CD4-positive, alpha-beta T cell treated with Interferon alpha-2 for 1 hour (primary cell): Measurements from ENCODE around the gene GDPD5.

Experiments
- DNase-seq, 2 donors: peaks; one replicate each; pipeline ENCODE4 v3.0.0-alpha.2; 2020 to 2022

Gene GDPD5

DNA sequence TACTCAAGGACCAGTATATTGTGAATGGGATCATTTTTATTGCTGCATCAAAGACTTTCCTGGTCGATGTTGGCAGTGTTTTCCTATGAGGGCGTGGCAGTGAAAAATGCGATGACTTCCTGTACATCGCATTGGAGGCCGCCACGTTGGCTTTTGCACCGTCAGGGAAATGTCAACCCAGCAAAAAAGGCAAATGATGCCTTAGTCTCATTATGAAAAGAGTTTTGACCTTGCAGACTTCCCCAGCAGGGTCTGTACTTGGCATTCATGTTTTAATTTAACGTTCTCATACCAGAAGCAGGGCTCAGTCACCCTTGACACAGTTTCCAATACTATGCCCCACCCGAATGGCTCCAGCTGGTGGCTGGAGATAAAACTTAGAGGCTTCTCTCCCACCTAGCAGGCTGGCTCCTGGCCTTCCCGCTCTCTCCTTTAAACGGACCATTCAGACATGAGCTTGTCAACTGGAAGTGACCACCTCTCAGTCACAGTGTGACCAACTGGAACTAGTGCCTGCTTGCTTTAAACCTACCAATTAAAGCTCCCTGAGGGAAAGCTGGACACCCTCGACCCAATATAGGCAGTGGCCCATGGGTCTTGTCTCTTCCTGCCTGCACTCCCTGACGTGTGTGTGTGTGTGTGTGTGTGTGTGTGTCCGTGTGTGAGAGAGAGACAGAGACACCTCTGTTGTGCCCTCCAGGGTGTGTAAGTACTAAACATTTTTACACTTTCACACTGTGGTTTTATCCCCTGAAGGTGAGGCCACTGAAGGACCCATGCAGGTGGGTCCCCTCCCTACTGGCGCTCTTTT is 8.7 kb upstream of the GDPD5 start:
- DNase-seq, result no peak

GRCh38 chr11:75533896-75534258 is 8.1 kb upstream of the GDPD5 start:
- DNase-seq, result no peak

DNA sequence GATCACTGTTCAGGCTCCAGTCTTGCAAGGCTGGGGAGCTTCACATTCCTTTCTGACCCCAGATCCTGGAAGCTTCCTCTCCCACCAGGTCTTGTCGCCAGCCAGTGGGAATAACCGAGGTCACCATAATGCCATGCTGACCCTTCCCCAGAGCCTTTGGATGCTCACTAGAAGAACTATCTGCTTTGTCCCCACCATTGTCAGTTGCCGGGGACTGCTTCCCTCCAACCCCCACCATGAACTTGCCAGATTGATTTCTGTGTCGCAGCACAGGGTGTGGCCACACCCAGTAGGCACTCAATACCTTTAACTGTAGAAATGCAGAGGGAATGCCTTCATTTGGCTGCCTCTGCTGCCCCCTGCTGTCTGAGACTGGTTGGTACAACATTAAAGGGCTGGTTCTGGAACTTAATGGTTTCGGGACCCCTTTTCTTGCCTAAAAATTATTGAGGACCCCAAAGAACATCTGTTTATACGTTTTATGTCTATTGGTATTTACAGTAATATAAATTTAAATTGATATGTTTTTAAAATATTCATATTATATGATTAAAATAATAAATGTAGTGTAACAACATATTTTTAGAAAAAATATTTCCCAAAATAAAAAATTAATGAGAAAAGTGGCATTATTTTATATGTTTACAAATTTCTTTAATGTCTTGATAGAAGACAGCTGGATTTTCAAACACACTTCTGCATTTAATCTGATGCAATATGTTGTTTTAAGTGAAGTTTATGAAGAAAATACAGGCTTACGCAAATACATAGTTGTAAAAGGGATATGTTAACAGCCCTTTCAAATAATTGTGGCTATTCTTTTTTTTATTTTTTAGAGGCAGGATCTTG is 6.7 kb upstream of the GDPD5 start:
- peak; percentile 78 to 87 for DNase-seq

DNA sequence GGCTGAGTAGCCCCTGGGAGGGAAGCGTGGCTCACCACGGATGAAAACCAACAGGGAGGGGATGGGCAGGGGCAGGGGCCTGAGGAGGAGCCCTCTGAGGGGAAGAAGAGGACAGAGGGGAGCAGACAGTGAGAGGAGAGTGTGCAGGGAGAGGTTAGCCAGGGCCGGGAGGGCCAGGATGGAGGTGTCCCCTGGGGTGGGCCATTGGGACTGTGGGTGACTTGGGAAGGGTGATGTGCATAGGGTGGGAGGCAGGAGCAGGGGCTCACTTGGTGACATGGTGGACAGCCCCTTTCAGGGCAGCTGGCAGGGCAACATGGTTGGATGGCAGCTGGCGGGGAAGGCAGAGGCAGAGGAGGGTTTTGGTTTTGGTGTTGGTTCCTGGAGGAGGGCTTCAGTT is 5.6 kb upstream of the GDPD5 start:
- no peak for DNase-seq

GRCh38 chr11:75530577-75530976 is 4.8 kb upstream of the GDPD5 start:
- no peak for DNase-seq

DNA sequence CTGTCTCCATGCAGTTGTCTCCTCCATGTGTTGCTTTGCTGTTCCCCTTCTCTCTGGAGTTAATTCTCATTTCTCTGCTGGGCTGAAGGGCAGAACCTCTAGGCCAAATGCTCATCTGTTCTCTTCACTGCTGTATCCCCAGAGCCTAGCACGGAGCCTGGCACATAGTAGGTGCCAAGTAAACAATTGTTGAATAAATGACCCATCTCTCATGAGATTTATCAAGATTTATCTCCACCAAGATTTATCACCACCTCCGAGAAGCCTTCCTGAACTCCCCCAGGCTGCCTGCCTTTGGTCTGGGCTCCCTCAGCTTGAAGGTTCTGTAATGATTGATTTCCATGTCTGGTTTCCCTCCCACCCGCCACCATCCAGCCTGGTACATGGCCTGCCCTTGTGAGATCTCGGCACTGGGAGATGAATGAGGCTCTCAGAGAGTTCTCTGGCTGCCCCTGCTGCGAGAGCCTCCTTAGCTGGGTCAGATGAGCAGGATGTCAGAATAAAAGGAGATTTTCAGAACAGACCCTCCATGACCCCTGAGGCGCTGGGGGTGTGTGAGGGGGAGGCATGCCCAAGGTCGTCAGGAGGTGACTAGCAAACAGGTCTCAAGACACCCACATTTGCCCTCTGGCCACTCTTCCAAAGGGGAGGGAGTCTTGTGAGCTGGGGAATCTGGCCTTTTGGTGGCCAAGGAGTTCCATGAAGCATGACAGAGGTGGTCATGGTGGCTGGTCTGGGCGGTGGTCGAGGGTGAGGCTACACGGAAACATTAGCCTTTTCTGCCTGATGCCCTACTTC is 2.4 kb upstream of the GDPD5 start:
- no peak for DNase-seq

- DNase-seq, result no peak
These were observed 1.4 kb upstream of the GDPD5 start for GRCh38 chr11:75527130-75527529.

DNA sequence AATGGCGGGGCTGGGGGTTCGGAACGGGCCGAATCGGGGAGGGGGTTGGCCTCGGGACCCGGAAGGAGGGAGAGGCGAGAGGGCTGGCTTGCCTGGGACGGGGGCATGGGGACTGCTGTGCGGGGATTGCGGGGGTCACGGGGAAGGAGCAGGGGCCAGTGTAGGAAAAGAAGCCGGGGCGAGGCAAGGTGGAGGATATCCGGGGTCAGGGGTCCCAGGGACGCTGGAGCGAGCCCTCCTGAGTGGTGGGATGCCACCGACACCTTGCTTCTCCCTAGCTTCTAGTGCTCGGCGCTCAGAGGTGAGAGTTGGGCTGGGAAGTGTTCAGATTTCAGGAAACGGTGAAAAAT is 426 bp upstream of the GDPD5 start:
- DNase-seq, result no peak

DNA sequence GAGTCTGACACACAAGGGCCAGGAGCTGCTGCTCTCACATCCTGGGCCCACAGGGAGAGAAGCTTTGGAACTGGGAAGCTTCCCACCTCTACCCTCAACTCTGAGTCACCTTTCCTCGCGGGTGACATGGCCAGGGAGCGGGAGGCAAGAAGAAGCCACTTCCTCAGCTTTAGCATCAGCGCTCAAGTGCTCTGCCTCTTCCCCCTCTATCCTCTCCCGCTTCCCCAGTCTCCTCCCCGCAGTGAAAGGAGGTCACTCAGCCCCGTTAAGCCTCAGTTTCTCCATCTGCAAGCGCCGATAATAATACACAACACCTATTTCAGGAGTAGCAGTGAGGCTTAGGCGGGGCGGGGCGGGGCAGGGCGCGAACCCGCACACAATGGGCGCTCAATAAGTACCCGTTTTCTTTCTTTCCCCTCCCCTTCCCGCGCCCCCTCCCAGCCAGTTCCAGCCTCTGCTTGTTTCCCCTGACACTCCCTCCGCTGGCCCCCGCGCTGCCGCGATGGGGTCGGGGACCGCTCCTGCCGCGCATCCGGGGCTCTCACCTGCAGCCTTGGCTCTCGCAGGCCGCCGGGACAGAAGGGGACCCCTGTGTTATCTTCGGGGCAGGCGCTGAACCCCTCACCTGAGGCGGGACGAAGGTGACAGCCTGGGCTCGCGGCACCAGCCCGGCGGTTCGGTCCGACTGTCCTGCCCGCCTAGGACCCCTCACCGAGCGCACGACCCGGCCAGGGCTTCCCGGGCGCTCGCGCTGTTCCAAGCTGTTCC is 892 bp downstream of the GDPD5 start:
- DNase-seq, result peak in 1 of 2 donors; percentile 49

- DNase-seq, result peak in 1 of 2 donors; percentile 23
These were observed 1.7 kb downstream of the GDPD5 start for GRCh38 chr11:75523811-75524664.

DNA sequence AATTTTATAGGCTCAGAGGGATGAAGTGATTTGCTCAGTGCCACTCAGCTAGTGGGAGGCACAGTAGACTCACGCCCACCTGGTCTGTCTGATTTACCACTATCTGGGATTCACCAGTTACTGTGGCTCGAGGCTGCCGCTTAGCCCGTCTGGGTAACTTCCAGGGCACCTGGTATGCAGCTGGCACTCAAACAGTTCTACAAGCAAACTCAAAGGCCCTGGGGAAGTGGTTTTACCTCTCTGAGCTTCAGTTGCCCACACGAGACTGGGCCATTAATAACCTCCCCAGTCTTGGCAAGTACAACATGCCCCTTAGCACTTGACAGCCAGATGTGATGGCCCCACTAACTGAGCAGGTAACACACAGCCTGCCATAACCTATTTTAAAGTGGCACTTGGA is 2.6 kb downstream of the GDPD5 start:
- no peak for DNase-seq

DNA sequence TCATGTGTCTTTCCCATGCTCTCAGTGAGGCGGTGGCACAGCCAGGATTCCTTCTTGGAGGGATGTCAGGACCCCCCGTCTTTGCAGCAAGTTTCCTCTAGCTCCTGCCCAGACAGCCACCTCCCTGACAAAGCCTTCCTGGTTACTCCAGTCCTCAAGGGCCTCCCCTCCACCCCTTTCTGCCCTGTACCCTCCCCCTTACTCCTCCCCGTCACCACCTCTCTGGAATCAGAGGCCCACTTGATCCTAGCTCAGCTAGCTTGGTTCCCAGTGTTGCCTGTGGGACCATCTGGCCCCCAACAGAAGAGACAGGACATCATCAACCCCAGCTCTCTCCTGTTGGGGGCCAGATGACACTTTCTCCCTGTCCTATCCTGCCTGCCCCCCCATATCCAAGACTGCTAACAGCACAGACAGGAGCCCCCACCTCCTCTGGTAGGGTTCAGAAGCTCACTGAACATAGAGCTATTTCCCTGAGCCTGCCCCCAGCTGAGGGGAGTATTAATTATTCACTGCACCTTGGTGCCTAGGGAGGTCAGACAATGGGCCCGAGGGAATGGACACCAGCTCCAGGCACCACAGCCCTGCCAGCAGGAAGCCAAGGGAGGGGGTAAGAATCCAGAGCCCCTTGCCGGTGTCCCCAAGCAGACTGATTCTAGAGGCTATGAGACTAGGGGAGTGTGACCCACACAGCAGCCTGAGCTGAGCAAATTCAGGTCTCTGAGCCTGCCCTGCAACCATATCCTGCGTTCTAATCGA is 3.3 kb downstream of the GDPD5 start:
- no peak for DNase-seq

- no peak for DNase-seq
These were observed 5.1 kb downstream of the GDPD5 start for GRCh38 chr11:75520688-75521087.

DNA sequence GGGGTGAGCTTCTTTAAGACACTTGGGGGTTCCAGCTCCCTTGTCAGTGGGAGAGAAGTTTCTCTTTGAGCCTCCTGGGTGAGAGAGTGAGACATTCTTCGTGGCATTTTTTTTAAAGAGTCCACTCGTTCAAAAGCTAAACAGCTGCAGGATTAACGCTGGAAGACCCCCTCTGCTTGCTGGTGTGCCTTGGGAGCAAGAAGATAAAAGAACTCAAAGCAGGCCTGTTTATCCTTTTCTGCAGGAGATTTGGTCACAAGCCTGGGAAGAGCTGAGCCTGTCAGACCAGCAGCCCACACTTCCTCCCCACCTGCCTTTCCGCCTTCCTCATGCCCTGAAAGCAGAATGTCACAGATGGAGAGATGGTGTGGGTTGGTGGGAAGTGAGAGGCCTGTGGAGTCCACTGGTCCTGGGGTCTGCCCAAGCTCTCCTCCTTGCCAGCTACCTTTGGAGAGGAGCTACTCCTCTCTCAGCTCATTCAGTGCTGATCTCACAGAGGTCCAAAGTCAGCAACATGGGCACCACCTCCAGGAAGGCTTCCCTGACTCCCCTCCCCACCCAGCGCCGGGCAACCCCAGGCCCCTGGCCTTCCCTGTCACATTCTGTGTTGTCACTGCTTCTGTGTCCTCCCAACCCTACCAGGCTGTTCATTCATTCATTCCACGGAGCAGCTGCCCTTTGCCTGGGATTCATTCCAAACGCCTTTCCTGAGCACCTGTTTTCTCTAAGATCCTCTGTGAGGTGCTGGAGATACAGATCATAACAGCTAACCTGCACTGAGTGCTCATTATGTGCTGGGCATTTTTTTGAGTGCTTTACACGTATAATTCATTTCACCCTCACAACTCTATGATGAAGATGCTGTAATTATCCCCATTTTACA is 6.7 kb downstream of the GDPD5 start:
- DNase-seq, result no peak

- no peak for DNase-seq
These were observed 7.6 kb downstream of the GDPD5 start for GRCh38 chr11:75518204-75518549.

DNA sequence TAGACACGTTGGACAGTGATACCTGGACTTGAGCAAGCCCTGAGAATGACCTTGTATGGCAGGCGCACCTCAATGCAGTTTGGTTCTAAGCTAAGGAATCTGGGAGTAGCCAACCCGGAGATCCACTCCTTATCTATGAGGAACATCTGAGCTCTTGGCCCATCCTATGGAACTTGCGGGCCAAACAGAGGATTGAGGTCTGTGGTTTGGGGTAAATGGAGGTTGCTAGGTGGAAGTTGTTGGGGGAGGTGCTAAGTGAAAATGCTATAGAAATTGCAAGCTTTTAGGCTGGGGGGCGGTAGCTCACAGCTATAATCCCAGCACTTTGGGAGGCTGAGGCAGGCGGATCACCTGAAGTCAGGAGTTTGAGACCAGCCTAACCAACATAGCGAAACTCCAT is 8.9 kb downstream of the GDPD5 start:
- no peak for DNase-seq

DNA sequence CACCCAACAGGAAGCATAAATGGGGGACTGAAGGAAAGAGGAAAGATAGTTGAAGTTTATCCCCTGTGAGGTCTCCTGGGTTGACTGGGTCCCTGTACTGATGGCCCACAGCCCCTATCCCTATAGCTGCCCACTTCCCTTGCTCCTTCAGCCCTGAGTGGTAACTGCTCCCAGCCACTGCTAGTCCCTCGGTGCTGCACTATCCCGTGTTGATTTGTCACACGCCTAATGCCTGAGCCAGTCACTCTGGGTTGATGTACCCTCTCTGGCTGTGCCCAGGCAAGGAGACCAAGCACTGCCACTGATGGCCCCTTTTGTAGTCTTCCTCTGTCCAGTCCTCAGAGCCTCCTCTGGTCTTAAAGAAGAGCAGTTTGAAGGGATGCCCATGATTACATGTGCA is 9.6 kb downstream of the GDPD5 start:
- DNase-seq, result no peak

DNA sequence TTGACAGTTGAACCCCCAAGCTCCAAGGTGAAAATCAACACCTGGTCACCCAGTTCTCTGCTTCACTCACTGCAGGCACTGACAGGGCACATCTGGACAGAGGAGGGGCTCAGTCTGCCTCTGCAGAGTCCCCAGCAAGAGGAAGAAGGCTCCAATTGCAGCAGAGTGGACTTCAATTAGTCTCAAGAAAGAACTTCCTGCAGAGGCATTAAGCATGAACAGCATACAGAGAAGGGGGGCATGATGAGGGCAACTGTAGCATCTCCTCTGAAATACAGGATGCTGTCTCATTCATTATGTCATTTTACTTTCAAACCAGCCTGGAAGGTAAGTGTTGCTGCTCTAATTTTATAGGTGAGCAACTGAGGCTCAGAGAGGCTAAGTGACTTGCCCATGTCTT is 11.1 kb downstream of the GDPD5 start:
- no peak for DNase-seq

DNA sequence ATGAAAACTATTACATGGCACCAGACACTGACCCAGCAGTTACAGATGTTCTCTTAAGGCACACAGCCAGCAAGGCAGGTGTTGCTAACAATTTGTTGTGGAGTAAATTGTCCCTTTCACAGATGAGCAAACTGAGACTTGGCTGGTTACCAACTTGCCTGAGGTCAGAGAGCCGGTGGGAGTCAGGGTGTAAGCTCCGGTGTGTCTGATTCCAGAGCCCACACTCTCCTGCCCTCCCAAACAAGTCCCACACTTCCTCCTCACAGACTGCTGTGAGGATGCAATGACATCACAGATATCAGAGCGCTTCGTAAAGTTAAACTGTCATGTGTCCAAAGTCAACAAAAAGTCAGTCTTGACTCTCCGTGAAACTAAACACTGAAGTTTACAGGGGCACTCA is 12.5 kb downstream of the GDPD5 start:
- no peak for DNase-seq

DNA sequence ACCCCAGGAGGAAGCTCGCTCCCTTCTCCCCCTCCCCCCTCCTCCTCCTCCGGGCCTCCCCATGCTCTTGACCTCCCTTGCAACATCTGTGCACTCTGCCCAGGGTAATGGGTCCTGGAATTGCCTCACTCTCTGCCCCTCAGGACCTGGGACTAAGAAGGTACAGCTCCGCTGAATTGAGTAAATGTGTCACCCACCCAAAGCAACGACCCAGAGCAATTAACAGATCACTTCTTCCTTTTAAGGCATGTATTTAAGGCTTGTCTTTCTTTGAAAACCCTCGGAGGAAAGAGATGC is 15.1 kb downstream of the GDPD5 start:
- no peak for DNase-seq
